Vagina (tissue), 2 donors: ENCODE data around the gene RSKR.

Source experiments
- CTCF ChIP-seq, 3 experiments: fragments of 450-650 bp in 2 of 3; fragments of 200-600 bp in 1 of 3; sonication (generic) in 1 of 3; IDR thresholded peaks; one replicate each; pipeline ENCODE4 v1.5.1; 2017 to 2019; ENCODE audit warnings: antibody characterized with exemption in 3 of 3, mild to moderate bottlenecking in 2 of 3, moderate library complexity in 2 of 3
- POLR2A ChIP-seq, 2 donors: fragments of 450-650 bp; IDR thresholded peaks; one replicate each; pipeline ENCODE4 v1.6.1; 2017; ENCODE audit warnings: antibody characterized with exemption in 2 of 2, mild to moderate bottlenecking in 2 of 2, moderate library complexity in 2 of 2
- POLR2AphosphoS5 ChIP-seq, 2 donors: sonication (generic); formaldehyde crosslinking; IDR thresholded peaks; one replicate each; pipeline ENCODE4 v1.9.0; 2017; ENCODE audit warnings: antibody characterized with exemption in 2 of 2, mild to moderate bottlenecking in 2 of 2, low read depth in 1 of 2; ENCODE audit not compliant: insufficient read depth in 1 of 2

GRCh38 chr17:28578246-28579195 is 35.5 kb downstream of the RSKR start:
- TF ChIP-seq CTCF (IDR thresholded peaks at IDR 0.05) (no peak), POLR2A (IDR thresholded peaks at IDR 0.05) (no peak), POLR2AphosphoS5 (IDR thresholded peaks at IDR 0.05; ENCODE audit: insufficient read depth in 1 of 2, low read depth in 1 of 2) (no peak)
